Ishikawa (cell line): ENCODE results near the gene CUBN.

Experiments
- CEBPB ChIP-seq: IDR thresholded peaks from 2 replicates; pipeline ENCODE4 v1.6.1; 2012
- CREB1 ChIP-seq: IDR thresholded peaks from 2 replicates; pipeline ENCODE4 v1.6.1; 2012; ENCODE audit warnings: low read depth
- EGR1 ChIP-seq: IDR thresholded peaks from 2 replicates; pipeline ENCODE4 v1.6.1; 2012
- EP300 ChIP-seq: IDR thresholded peaks from 2 replicates; pipeline ENCODE4 v1.6.1; 2012; ENCODE audit warnings: borderline replicate concordance
- FOXM1 ChIP-seq: IDR thresholded peaks from 2 replicates; pipeline ENCODE4 v1.6.1; 2012; ENCODE audit warnings: low read depth, borderline replicate concordance
- MAX ChIP-seq: IDR thresholded peaks from 2 replicates; pipeline ENCODE4 v1.6.1; 2012
- NFIC ChIP-seq: IDR thresholded peaks from 2 replicates; pipeline ENCODE4 v1.6.1; 2012
- RAD21 ChIP-seq: IDR thresholded peaks from 2 replicates; pipeline ENCODE4 v1.6.1; 2012; ENCODE audit warnings: low read depth
- REST ChIP-seq: IDR thresholded peaks from 2 replicates; pipeline ENCODE4 v1.6.1; 2012; ENCODE audit warnings: low read depth, mild to moderate bottlenecking
- TAF1 ChIP-seq: IDR thresholded peaks from 2 replicates; pipeline ENCODE4 v1.6.1; 2012; ENCODE audit warnings: low read depth, mild to moderate bottlenecking
- TCF12 ChIP-seq: IDR thresholded peaks from 2 replicates; pipeline ENCODE4 v1.6.1; 2012; ENCODE audit warnings: low read depth
- TEAD4 ChIP-seq: IDR thresholded peaks from 2 replicates; pipeline ENCODE4 v1.6.1; 2012
- USF1 ChIP-seq: IDR thresholded peaks from 2 replicates; pipeline ENCODE4 v1.6.1; 2012
- YY1 ChIP-seq: IDR thresholded peaks from 2 replicates; pipeline ENCODE4 v1.6.1; 2012; ENCODE audit warnings: low read depth
- ZBTB7A ChIP-seq: IDR thresholded peaks from 2 replicates; pipeline ENCODE4 v1.6.1; 2012; ENCODE audit warnings: low read depth

Gene CUBN

GRCh38 chr10:16870331-16870730 lies 259.3 kb downstream of the CUBN start:
- no peak for TF ChIP-seq MAX
- no peak for TF ChIP-seq NFIC
- TF ChIP-seq FOXM1, result no peak
- TF ChIP-seq TEAD4, result no peak
- no peak for TF ChIP-seq EGR1
- TF ChIP-seq REST, result no peak
- TF ChIP-seq YY1, result no peak
- no peak for TF ChIP-seq CREB1
- TF ChIP-seq CEBPB, result no peak
- TF ChIP-seq TAF1, result no peak
- no peak for TF ChIP-seq USF1
- TF ChIP-seq EP300, result no peak
- TF ChIP-seq RAD21, result no peak
- TF ChIP-seq TCF12, result no peak
- no peak for TF ChIP-seq ZBTB7A

- no peak for TF ChIP-seq CEBPB
These were observed 261.6 kb downstream of the CUBN start for GRCh38 chr10:16867990-16868389.

GRCh38 chr10:16867556-16867955 lies 262.1 kb downstream of the CUBN start:
- TF ChIP-seq EP300 (no peak), YY1 (no peak), EGR1 (no peak), RAD21 (no peak), ZBTB7A (no peak), NFIC (no peak), TEAD4 (no peak), TAF1 (no peak), TCF12 (no peak), MAX (no peak), CREB1 (no peak), CEBPB (no peak), FOXM1 (no peak), REST (no peak), USF1 (no peak)

- TF ChIP-seq ZBTB7A, result no peak
- TF ChIP-seq TEAD4, result no peak
- TF ChIP-seq RAD21, result no peak
- no peak for TF ChIP-seq NFIC
- TF ChIP-seq TAF1, result no peak
- TF ChIP-seq MAX, result no peak
- TF ChIP-seq EGR1, result no peak
- TF ChIP-seq CEBPB, result no peak
- no peak for TF ChIP-seq REST
- TF ChIP-seq YY1, result no peak
- no peak for TF ChIP-seq USF1
- no peak for TF ChIP-seq CREB1
- TF ChIP-seq TCF12, result no peak
These were observed 262.9 kb downstream of the CUBN start for GRCh38 chr10:16866541-16867275.
